ENCODE measurements around the gene POPDC3. TPM values are rescaled to one million over a fixed set of nuclear protein-coding genes. Genes with fewer than 3 reads are reported as not detected.

POPDC3 gene, protein sequence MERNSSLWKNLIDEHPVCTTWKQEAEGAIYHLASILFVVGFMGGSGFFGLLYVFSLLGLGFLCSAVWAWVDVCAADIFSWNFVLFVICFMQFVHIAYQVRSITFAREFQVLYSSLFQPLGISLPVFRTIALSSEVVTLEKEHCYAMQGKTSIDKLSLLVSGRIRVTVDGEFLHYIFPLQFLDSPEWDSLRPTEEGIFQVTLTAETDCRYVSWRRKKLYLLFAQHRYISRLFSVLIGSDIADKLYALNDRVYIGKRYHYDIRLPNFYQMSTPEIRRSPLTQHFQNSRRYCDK
- total RNA-seq (not detected in 2 replicates), polyA plus RNA-seq (not detected in 2 replicates), polyA minus RNA-seq (not detected in 2 replicates)
- total RNA-seq (2013): 1.5 TPM

DNA sequence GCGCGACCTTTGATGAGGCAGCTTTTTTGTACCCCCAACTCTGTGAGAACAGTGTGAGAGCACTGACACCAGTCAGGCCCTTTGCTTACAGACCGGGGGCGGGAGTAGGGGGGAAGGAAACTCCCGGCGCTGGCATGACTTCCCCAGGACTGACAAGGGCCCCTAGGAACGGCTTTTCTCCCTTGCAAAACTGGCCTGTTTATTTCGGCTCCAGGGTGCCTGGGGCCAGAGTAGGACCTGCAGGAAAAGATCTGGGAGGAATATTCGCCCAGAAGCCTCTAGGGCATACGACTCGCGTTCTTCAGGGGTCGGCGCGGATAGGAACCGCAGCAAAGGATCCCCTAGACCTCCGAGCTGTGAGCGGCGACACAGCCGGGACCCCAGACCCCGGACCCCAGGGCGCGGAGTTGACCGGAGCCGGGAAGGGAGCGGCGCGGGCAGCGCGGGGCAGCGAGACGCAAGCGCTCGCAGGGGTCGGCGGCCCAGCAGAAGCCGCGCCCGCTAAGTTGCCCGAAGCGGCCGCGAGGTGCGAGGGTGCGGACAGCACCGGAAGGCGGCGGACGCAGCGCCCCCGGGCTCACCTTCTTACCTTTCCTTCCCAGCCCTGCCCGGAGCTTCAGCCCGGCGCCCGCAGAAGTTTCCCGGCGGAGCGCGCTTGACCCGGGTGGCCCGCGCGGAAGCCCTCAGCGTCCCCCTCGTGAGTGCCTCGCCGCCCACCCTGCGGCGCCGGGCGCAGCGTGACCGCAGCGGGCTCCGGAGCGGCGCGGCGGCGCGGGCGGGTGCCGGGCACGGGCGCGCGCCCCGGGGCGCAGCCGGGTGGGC is at the start of gene POPDC3:
POPDC3 (minus strand) TSS at position 771 of the 822 bp plus-strand sequence. CDS start 18,105 bp downstream, outside the sequence.
- no peak within 1 kb of the TSS for H3K9ac ChIP-seq (ENCODE audit: low read length)
- DNase-seq (no peak), ATAC-seq (ENCODE audit: low read depth) (no peak)
- Mint-ChIP-seq H3K4me3 (peak within 1 kb of the TSS; percentile 43), H3K4me1 (peaks cover 3% of the 10 kb centered on the region), H3K27me3 (peaks cover 55% of the 10 kb centered on the region), H3K27ac (no peak within 1 kb of the TSS), H3K9me3 (ENCODE audit: insufficient read depth) (no peaks in the 10 kb centered on the region)
- TF ChIP-seq EZH2 (IDR thresholded peaks at IDR 0.05; ENCODE audit: borderline replicate concordance, insufficient read depth, low read depth, low read length, poor library complexity, severe bottlenecking): no peak
- TF ChIP-seq, protein P1, sequence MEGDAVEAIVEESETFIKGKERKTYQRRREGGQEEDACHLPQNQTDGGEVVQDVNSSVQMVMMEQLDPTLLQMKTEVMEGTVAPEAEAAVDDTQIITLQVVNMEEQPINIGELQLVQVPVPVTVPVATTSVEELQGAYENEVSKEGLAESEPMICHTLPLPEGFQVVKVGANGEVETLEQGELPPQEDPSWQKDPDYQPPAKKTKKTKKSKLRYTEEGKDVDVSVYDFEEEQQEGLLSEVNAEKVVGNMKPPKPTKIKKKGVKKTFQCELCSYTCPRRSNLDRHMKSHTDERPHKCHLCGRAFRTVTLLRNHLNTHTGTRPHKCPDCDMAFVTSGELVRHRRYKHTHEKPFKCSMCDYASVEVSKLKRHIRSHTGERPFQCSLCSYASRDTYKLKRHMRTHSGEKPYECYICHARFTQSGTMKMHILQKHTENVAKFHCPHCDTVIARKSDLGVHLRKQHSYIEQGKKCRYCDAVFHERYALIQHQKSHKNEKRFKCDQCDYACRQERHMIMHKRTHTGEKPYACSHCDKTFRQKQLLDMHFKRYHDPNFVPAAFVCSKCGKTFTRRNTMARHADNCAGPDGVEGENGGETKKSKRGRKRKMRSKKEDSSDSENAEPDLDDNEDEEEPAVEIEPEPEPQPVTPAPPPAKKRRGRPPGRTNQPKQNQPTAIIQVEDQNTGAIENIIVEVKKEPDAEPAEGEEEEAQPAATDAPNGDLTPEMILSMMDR (IDR thresholded peaks at IDR 0.05): no peak
- no peaks in the 10 kb centered on the region for H3K9me3 ChIP-seq (ENCODE audit: control extremely low read depth in 1 of 3, control insufficient read depth in 2 of 3, insufficient read depth in 1 of 3, low read length in 2 of 3)
- no peaks in the 10 kb centered on the region for H3K4me1 ChIP-seq (ENCODE audit: control insufficient read depth in 2 of 2, insufficient read depth in 2 of 2, low read length in 2 of 2)
- H3K27me3 ChIP-seq (replicated peaks in 1 of 4; ENCODE audit: control extremely low read depth in 1 of 4, control insufficient read depth in 3 of 4, insufficient read depth in 4 of 4, low read length in 3 of 4): peaks cover 0 to 18% (median 12%) of the 10 kb centered on the region in 4 experiments
- 4% methylated on average over 90 of the region's 90 CpGs for WGBS (ENCODE audit: insufficient coverage)
- no peaks in the 10 kb centered on the region for H4K20me1 ChIP-seq (ENCODE audit: control insufficient read depth, insufficient read depth, low read length, poor library complexity, severe bottlenecking)
- peak within 1 kb of the TSS in 1 of 5 experiments; percentile 12 for H3K4me3 ChIP-seq (ENCODE audit: control extremely low read depth in 1 of 5, extremely low read depth in 1 of 5, insufficient read depth in 1 of 5, low read depth in 2 of 5, low read length in 4 of 5)
- ChIA-PET CTCF (no interaction called here), POLR2A (no interaction called here)
- H3K79me2 ChIP-seq (ENCODE audit: control insufficient read depth, insufficient read depth, low read length): no peaks in the 10 kb centered on the region
- no peaks in the 10 kb centered on the region for H3K36me3 ChIP-seq (replicated peaks in 1 of 2; ENCODE audit: control extremely low read depth in 1 of 2, control insufficient read depth in 1 of 2, extremely low read depth in 1 of 2, insufficient read depth in 2 of 2, low read length in 1 of 2)
- H3K4me2 ChIP-seq (replicated peaks; ENCODE audit: low read depth, low read length, poor library complexity, severe bottlenecking): peak within 1 kb of the TSS; percentile 51
- intact Hi-C loops (cut with micrococcal nuclease): no loop called here
- no peak within 1 kb of the TSS for H3K27ac ChIP-seq (ENCODE audit: low read length in 2 of 2)
- peak within 1 kb of the TSS; percentile 28 for H2AFZ ChIP-seq (ENCODE audit: insufficient read depth, low read depth, low read length, poor library complexity, severe bottlenecking)
